Upper lobe of left lung (tissue), 4 donors: ENCODE measurements around the gene TUBGCP6.

Source experiments
- EP300 ChIP-seq, 4 donors: sonication (generic); formaldehyde crosslinking; IDR thresholded peaks; one replicate each; pipeline ENCODE4 v1.5.1; 2017; ENCODE audit warnings: antibody characterized with exemption in 4 of 4, control low read depth in 2 of 4
- POLR2A ChIP-seq, 4 donors: fragments of 450-650 bp; IDR thresholded peaks; one replicate each; pipeline ENCODE4 v1.5.1; 2016 to 2017; ENCODE audit warnings: antibody characterized with exemption in 4 of 4, mild to moderate bottlenecking in 2 of 4
- POLR2AphosphoS5 ChIP-seq, 2 donors: sonication (generic); formaldehyde crosslinking; IDR thresholded peaks; one replicate each; pipeline ENCODE4 v1.5.1; 2017; ENCODE audit warnings: antibody characterized with exemption in 2 of 2
- TF ChIP-seq, protein P1 (sequence below), 6 experiments: fragments of 450-650 bp in 4 of 6; fragments of 200-600 bp in 2 of 6; sonication (generic) in 2 of 6; IDR thresholded peaks; one replicate each; pipeline ENCODE4 v1.5.1; 2016 to 2019; ENCODE audit warnings: antibody characterized with exemption in 6 of 6

DNA sequence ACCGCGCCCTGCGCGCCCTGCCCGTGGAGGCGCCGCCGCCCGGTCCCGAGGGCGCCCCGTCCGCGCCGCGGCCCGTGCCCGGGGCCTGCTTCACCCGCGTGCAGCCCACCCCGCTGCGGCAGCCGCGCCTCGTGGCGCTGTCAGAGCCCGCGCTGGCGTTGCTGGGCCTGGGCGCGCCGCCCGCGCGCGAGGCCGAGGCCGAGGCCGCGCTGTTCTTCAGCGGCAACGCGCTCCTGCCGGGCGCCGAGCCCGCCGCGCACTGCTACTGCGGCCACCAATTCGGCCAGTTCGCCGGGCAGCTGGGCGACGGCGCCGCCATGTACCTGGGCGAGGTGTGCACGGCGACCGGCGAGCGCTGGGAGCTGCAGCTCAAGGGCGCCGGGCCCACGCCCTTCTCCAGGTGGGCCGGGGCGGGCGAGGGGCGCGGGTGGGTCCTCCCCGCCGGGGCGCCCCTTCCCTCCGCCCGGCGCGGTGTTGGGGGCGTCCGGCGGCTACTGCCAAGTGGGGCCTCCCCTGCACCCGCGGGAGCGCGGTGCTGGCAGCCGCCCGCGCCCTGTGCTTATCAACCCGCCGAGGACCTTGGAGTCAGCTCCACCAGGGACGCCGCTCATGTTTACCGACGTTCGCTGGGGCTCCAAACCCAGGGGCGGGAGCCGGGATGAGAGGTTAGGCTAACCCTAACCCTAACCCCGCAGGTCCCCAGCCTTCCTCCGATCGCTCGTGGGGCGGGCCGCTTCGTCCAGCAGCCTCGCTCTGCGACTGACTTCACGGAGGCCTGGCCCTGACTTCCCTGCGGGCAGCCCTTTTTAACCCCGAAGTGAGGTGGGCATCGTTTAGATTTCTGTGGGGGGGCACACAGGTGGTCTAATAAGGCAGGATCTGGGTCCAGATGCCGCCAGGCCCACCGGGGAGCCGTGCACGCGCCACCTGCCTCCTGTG lies 43.4 kb downstream of the TUBGCP6 start:
- TF ChIP-seq, protein P1, sequence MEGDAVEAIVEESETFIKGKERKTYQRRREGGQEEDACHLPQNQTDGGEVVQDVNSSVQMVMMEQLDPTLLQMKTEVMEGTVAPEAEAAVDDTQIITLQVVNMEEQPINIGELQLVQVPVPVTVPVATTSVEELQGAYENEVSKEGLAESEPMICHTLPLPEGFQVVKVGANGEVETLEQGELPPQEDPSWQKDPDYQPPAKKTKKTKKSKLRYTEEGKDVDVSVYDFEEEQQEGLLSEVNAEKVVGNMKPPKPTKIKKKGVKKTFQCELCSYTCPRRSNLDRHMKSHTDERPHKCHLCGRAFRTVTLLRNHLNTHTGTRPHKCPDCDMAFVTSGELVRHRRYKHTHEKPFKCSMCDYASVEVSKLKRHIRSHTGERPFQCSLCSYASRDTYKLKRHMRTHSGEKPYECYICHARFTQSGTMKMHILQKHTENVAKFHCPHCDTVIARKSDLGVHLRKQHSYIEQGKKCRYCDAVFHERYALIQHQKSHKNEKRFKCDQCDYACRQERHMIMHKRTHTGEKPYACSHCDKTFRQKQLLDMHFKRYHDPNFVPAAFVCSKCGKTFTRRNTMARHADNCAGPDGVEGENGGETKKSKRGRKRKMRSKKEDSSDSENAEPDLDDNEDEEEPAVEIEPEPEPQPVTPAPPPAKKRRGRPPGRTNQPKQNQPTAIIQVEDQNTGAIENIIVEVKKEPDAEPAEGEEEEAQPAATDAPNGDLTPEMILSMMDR (IDR thresholded peaks at IDR 0.05): peak in 2 of 6 experiments; percentile 27 to 35
- TF ChIP-seq POLR2AphosphoS5 (IDR thresholded peaks at IDR 0.05): no peak
- TF ChIP-seq POLR2A (IDR thresholded peaks at IDR 0.05): no peak
- no peak for TF ChIP-seq EP300 (IDR thresholded peaks at IDR 0.05)
